T-helper 17 cell (primary cell): ENCODE results near the gene GPR12. TPM values are rescaled to one million over a fixed set of nuclear protein-coding genes. Genes with fewer than 3 reads are reported as not detected.

Experiments used
- ATAC-seq: fragments of 150-1000 bp; cut with Tn5 transposase; 2 replicates; pipeline ENCODE4 v1.10.0; 2021; ENCODE audit warnings: mild to moderate bottlenecking, moderate library complexity
- DNase-seq, 3 donors: peaks; one replicate each; pipeline versions ENCODE4 v3.0.0 to v3.0.0-alpha.2; 2020 to 2021
- H3K9me3 ChIP-seq: one replicate; pipeline ENCODE4 v1.7.0; 2013; ENCODE audit warnings: low read length, mild to moderate bottlenecking; ENCODE audit not compliant: control insufficient read depth, poor library complexity, severe bottlenecking
- H3K27ac Mint-ChIP-seq: one replicate; pipeline ENCODE4 v1.8.0; 2022; ENCODE audit warnings: mild to moderate bottlenecking, moderate library complexity, mixed read lengths
- H3K27me3 Mint-ChIP-seq: one replicate; pipeline ENCODE4 v1.8.0; 2022; ENCODE audit warnings: mixed read lengths
- H3K36me3 Mint-ChIP-seq: one replicate; pipeline ENCODE4 v1.8.0; 2022; ENCODE audit warnings: low read depth, mixed read lengths
- H3K4me1 Mint-ChIP-seq: one replicate; pipeline ENCODE4 v1.8.0; 2022; ENCODE audit warnings: mild to moderate bottlenecking, mixed read lengths
- H3K4me3 Mint-ChIP-seq: one replicate; pipeline ENCODE4 v1.8.0; 2022; ENCODE audit warnings: mild to moderate bottlenecking, moderate library complexity, mixed read lengths
- total RNA-seq, 4 donors: library from RNA in 2 of 4; stranded (reverse) in 2 of 4; gene quantifications; one replicate each; pipeline ENCODE4 v1.2.3 and lab custom pipeline; 2022 to 2026

Gene GPR12, protein sequence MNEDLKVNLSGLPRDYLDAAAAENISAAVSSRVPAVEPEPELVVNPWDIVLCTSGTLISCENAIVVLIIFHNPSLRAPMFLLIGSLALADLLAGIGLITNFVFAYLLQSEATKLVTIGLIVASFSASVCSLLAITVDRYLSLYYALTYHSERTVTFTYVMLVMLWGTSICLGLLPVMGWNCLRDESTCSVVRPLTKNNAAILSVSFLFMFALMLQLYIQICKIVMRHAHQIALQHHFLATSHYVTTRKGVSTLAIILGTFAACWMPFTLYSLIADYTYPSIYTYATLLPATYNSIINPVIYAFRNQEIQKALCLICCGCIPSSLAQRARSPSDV
- total RNA-seq (not detected), total RNA-seq (lab: John Stamatoyannopoulos, UW) (0 to 0.15 reads per million in 2 donors)

DNA sequence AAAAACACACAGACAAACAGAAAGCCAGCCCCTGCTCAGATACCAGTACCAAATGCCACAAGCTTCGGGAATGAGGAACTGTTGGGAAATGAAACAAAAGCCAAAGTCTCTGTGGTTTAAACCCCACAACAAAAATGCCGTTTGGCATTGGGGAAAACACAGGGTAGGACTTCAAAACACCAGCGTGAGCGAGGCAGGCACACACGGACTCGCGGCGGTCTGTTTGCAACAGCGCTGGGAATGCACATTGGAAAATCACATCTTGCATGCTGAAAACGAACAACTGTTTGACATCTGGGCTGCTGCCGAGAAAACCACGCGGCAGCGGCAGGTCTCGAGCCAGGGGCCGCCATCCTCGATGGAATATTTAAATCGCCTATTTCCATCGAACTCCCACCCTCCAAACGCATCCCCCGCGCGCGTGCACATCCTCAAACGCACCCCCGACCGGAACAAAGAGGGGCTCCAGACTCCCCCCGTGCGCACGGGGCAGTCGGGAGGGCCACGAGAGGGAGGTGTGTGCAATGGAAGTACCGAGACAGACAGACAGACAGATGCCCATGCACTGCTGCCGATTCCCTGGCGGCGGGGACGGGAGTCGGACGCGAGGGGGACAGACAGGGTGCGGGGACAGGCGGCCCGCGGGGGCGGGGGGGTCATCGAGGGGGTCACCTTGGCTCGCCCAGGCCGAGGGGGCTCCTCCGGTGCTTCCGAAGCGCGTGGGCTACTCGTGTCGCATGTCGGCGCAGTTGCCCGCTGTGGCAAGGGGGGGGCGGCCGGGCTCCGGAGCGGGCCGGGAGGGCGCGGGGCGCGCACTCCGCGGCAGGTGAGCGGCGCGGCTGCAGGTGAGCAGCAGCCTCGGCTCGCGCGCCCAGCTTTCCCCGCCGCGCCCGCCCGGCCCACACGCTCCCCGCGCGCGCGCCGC is at the start of gene GPR12:
Gene GPR12, minus strand, starts transcription at position 880 of the 925 bp plus-strand sequence. CDS start 959 bp downstream, outside the sequence.
- Mint-ChIP-seq H3K27me3 (peaks cover 79% of the 10 kb centered on the region), H3K36me3 (peaks cover 8% of the 10 kb centered on the region), H3K27ac (no peak within 1 kb of the TSS), H3K4me3 (peak within 1 kb of the TSS; percentile 71), H3K4me1 (peaks cover 3% of the 10 kb centered on the region)
- DNase-seq: no peak
- H3K9me3 ChIP-seq: no peaks in the 10 kb centered on the region
- no peak for ATAC-seq

DNA sequence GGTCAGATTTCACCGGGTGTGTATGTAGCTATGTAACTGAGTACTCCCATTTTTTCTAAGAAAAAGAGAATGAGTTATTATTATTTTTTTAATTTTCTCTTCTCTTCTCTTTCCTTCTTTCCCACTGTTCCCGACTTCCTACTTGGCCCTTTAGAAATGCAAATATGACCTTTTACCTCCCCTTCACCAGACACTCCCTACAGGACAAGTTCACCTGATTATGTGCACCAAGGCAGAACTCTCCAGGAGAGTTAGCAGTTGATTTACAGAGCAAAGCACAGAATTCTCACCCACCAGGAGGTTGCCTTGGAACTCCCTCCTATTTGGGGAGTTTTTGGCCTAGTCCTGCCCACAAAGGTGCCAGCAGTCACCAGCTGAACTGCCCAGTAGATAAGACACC is 49.5 kb upstream of the GPR12 start:
- ATAC-seq: no peak
- Mint-ChIP-seq H3K36me3 (no peaks in the 10 kb centered on the region), H3K4me3 (peak overlapping the region; percentile 34), H3K27me3 (peaks cover 56% of the 10 kb centered on the region), H3K4me1 (peaks cover 2% of the 10 kb centered on the region), H3K27ac (no peak overlapping the region)
- no peaks in the 10 kb centered on the region for H3K9me3 ChIP-seq
- no peak for DNase-seq

GRCh38 chr13:26806891-26807290 is 46.3 kb upstream of the GPR12 start:
- DNase-seq (no peak), ATAC-seq (no peak)
- Mint-ChIP-seq H3K27me3 (peaks cover 34% of the 10 kb centered on the region), H3K4me1 (peaks cover 2% of the 10 kb centered on the region), H3K4me3 (no peak overlapping the region), H3K27ac (no peak overlapping the region), H3K36me3 (no peaks in the 10 kb centered on the region)
- no peaks in the 10 kb centered on the region for H3K9me3 ChIP-seq

- H3K9me3 ChIP-seq: no peaks in the 10 kb centered on the region
- DNase-seq (no peak), ATAC-seq (no peak)
- H3K27me3 Mint-ChIP-seq: peaks cover 20% of the 10 kb centered on the region
- H3K4me3 Mint-ChIP-seq: no peak overlapping the region
- no peak overlapping the region for H3K27ac Mint-ChIP-seq
- H3K4me1 Mint-ChIP-seq: peaks cover 3% of the 10 kb centered on the region
- H3K36me3 Mint-ChIP-seq: no peaks in the 10 kb centered on the region
Measured at GRCh38 chr13:26787961-26788360, 27.4 kb upstream of the GPR12 start.

DNA sequence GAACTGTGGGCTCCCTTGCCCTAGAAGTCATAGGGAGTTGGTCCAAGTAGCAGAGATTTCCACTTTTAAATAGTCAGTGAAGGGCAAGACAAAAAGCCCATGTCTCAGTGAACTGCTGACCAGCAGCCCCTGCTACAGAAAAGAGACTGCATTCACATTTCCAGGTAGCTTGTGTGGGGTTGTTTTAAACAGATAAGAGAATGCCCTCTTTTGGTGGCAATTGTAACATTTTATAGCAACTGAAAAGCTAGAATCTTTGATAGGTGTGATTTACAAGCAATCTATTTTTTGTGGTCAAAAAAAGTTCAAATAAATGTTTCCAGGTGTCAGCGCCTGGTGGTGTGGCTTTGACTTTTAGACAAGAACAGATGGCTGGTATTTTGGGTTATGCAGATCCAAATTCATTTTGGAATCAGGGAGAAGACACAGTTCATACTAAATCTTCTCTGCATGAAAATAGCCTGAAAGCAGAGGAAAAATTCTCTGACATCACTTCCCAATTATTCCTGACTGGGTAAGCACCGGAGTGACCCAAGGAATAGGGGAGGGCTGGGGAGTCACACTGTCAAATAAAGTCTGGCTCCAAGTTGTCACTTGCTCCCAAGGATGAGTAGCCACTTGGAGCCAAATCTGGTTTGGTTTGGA is 26.2 kb upstream of the GPR12 start:
- H3K9me3 ChIP-seq: no peaks in the 10 kb centered on the region
- Mint-ChIP-seq H3K27me3 (peaks cover 16% of the 10 kb centered on the region), H3K27ac (no peak overlapping the region), H3K4me1 (peaks cover 3% of the 10 kb centered on the region), H3K36me3 (no peaks in the 10 kb centered on the region), H3K4me3 (no peak overlapping the region)
- DNase-seq (no peak), ATAC-seq (no peak)

DNA sequence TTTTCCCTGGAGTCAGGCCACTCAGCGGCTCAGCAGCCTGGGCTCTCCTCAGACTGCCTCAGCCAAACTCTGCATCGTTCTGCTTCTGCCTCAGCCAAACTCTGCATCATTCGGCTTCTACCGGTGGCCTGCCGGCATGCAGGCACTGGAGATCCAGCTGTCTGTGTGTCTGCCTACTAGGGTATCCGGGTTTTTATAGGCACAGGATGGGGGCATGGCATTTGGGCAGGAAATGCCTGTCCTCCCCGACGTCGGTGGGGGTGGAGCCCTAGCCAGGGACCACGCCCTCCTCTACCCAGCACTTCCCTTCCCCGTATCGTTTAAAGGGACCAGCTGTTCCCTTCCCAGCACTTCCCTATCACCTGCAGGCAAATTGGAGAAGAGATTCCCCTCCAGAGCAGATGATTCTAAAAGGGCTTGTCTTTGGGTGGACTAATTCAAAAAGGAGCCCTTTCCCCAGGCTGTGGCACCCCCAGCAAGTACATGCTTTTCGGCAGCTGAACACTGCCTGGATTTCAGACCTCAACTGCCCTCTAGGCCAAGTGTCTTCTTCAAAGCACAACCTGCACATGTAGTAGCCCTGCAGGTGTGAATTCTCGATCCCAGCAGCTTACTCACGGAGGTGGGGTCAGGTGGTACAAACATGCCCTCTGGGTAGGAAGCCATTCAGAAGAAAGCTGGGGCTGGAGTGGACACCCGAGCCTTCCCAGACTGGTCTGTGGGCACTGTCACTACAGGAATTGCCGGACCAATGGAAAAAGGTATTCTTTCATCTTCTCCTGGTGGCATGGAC is 25.4 kb upstream of the GPR12 start:
- Mint-ChIP-seq H3K4me1 (peaks cover 3% of the 10 kb centered on the region), H3K4me3 (peak overlapping the region; percentile 81), H3K27me3 (peaks cover 22% of the 10 kb centered on the region), H3K36me3 (no peaks in the 10 kb centered on the region), H3K27ac (no peak overlapping the region)
- H3K9me3 ChIP-seq: no peaks in the 10 kb centered on the region
- peak in 2 of 3 donors; percentile 19 to 25 for DNase-seq
- peak; percentile 80 for ATAC-seq

DNA sequence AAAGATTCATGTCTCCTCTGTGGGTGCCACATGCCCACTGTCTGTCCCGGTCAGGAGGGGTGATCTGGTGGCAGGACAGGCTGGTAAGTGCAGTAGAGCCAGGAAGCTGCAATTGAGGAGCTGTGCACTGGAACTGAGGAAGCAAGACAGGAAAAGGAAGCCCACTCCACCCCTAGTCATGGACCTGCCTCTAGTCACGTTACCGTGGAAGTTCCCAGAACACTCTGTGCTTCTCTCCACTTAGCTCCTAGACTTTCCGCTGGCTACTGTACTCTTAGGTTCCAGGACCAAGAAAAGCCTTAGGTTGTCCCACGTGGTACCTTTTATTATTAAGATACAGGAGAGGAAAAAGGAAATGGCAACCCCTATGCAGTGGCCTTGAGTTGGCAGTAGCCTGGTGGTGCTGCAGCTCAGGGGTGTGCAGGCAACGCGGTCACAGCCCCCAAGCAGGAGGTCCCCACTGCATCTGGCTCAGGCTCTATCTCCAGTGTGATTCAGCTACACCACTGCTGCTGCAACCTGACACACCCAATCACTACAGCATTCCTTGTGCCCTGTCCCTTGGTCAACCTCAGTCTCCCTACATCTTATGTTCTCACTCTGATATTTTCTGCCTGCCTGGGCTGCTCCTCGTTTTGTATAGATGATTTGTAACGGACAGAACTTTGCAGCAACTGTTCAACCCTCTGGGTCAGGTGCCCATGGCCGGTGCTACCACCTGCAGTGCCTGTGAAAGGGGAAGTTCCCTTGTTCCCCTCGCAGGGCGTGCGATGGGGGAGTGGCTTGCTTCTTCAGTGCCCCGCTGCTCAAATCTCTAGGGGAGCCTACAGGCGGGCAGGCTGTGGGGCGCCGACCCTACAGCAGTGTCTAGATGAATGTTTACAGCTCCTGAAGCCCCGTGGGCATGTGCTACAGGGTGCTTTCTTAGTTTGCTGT is 24.4 kb upstream of the GPR12 start:
- peaks cover 3% of the 10 kb centered on the region for H3K4me1 Mint-ChIP-seq

GRCh38 chr13:26780411-26780810 is 19.8 kb upstream of the GPR12 start:
- no peaks in the 10 kb centered on the region for H3K9me3 ChIP-seq
- Mint-ChIP-seq H3K27me3 (peaks cover 33% of the 10 kb centered on the region), H3K36me3 (no peaks in the 10 kb centered on the region), H3K4me3 (no peak overlapping the region), H3K27ac (no peak overlapping the region), H3K4me1 (no peaks in the 10 kb centered on the region)
- ATAC-seq: no peak
- no peak for DNase-seq

More for the DNA sequence above, 24.4 kb upstream of the GPR12 start:
- H3K4me3 Mint-ChIP-seq: peak overlapping the region; percentile 81
- DNase-seq (no peak), ATAC-seq (peak; percentile 70)
- H3K36me3 Mint-ChIP-seq: no peaks in the 10 kb centered on the region
- peaks cover 29% of the 10 kb centered on the region for H3K27me3 Mint-ChIP-seq
- no peak overlapping the region for H3K27ac Mint-ChIP-seq
- no peaks in the 10 kb centered on the region for H3K9me3 ChIP-seq

- Mint-ChIP-seq H3K27ac (no peak overlapping the region), H3K4me3 (no peak overlapping the region), H3K4me1 (no peaks in the 10 kb centered on the region), H3K36me3 (no peaks in the 10 kb centered on the region), H3K27me3 (peaks cover 33% of the 10 kb centered on the region)
- ATAC-seq: no peak
- no peaks in the 10 kb centered on the region for H3K9me3 ChIP-seq
- DNase-seq: no peak
Measured at GRCh38 chr13:26779321-26779720, 18.7 kb upstream of the GPR12 start.

- H3K4me1 Mint-ChIP-seq: peaks cover 2% of the 10 kb centered on the region
- no peak for ATAC-seq
- no peak overlapping the region for H3K4me3 Mint-ChIP-seq
- no peaks in the 10 kb centered on the region for H3K9me3 ChIP-seq
- no peak overlapping the region for H3K27ac Mint-ChIP-seq
- no peak for DNase-seq
- H3K27me3 Mint-ChIP-seq: peaks cover 11% of the 10 kb centered on the region
- no peaks in the 10 kb centered on the region for H3K36me3 Mint-ChIP-seq
Measured at GRCh38 chr13:26772531-26772930, 11.9 kb upstream of the GPR12 start.

- no peaks in the 10 kb centered on the region for H3K9me3 ChIP-seq
- Mint-ChIP-seq H3K36me3 (no peaks in the 10 kb centered on the region), H3K27me3 (peaks cover 12% of the 10 kb centered on the region), H3K4me3 (no peak overlapping the region), H3K27ac (no peak overlapping the region), H3K4me1 (peaks cover 2% of the 10 kb centered on the region)
- ATAC-seq: no peak
- no peak for DNase-seq
Measured at GRCh38 chr13:26771796-26772195, 11.2 kb upstream of the GPR12 start.
